Esophagus muscularis mucosa (tissue), 4 donors: ENCODE results near the gene FER.

Experiments
- CTCF ChIP-seq, 3 experiments: fragments of 200-600 bp in 2 of 3; fragments of 450-650 bp in 1 of 3; sonication (generic) in 2 of 3; IDR thresholded peaks; one replicate each; pipeline ENCODE4 v1.5.1; 2017 to 2019; ENCODE audit warnings: antibody characterized with exemption in 3 of 3, mild to moderate bottlenecking in 2 of 3, moderate library complexity in 1 of 3
- EP300 ChIP-seq: sonication (generic); formaldehyde crosslinking; IDR thresholded peaks from one replicate; pipeline ENCODE4 v1.6.1; 2017; ENCODE audit warnings: antibody characterized with exemption
- POLR2A ChIP-seq: fragments of 450-650 bp; IDR thresholded peaks from one replicate; pipeline ENCODE4 v1.6.1; 2017; ENCODE audit warnings: antibody characterized with exemption, moderate library complexity, mild to moderate bottlenecking, low read depth
- POLR2AphosphoS5 ChIP-seq, 2 donors: sonication (generic); formaldehyde crosslinking; IDR thresholded peaks; one replicate each; pipeline ENCODE4 v1.6.1; 2017; ENCODE audit warnings: antibody characterized with exemption in 2 of 2

DNA sequence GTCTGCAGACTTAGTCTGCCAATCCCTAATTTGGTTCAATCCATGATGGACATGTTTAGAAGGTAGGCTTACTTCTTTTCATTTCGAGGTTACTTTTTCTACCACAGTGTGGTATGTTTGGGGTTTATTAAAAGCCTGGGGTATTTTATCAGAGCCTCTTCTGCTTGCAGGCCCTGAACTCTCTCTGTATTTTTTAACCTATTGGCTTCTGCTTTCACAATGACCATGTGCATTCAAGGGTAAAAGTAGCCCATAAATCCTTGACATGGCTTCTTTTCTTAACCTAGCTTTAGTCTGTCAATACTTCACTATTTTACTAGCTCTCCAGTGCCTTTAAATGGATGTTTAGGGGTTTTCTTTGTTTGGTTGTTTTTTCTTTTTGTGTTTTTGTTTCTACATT lies 286.6 kb downstream of the FER start:
- TF ChIP-seq CTCF (IDR thresholded peaks at IDR 0.05) (no peak), POLR2AphosphoS5 (IDR thresholded peaks at IDR 0.05) (no peak), POLR2A (no peak), EP300 (no peak)
